Caco-2 (cell line): ENCODE measurements around the gene ERP44. TPM values are rescaled to one million over a fixed set of nuclear protein-coding genes. Genes with fewer than 3 reads are reported as not detected.
"Not testable (repeated sequence)": the region's sequence is repeated elsewhere in the genome, so short reads cannot be mapped to it uniquely, and the experiment has no call there.

ENCODE experiments used
- BruUV-seq: library from RNA; stranded (reverse); fragments of 400-500 nt; replicated peaks from 2 replicates; lab custom pipeline; 2021; lab: Mats Ljungman, UMichigan
- CTCF ChIA-PET: fragments of 300-600 bp; sonication (Branson Sonifier 250); formaldehyde crosslinking; loops from one replicate; lab custom pipeline; 2022; ENCODE audit warnings: antibody characterized with exemption; lab: Charles Lee
- POLR2A ChIA-PET: fragments of 300-600 bp; sonication (Branson Sonifier 250); formaldehyde crosslinking; loops from one replicate; lab custom pipeline; 2022; ENCODE audit warnings: antibody characterized with exemption; lab: Charles Lee
- DNase-seq, 2 experiments: peaks; one replicate each; pipeline versions ENCODE4 v3.0.0 to v3.0.0-alpha.2; 2020 to 2022
- H3K27me3 ChIP-seq: replicated peaks from 2 replicates; pipeline ENCODE4 v1.6.0; 2011; ENCODE audit warnings: low read length; ENCODE audit not compliant: control insufficient read depth, insufficient read depth
- H3K36me3 ChIP-seq: 2 replicates; pipeline ENCODE4 v1.5.1; 2011; ENCODE audit warnings: low read length; ENCODE audit not compliant: control insufficient read depth, insufficient read depth
- H3K4me1 ChIP-seq: fragments of 250-450 bp; sonication (Bioruptor Pico); 2 replicates; pipeline ENCODE4 v1.5.1; 2020; ENCODE audit warnings: mild to moderate bottlenecking
- H3K4me3 ChIP-seq: 2 replicates; pipeline ENCODE4 v1.5.1; 2011; ENCODE audit warnings: low read depth, mild to moderate bottlenecking, control low read depth, low read length
- H3K9me3 ChIP-seq: fragments of 250-450 bp; sonication (Bioruptor Pico); 2 replicates; pipeline ENCODE4 v1.5.1; 2020; ENCODE audit warnings: mild to moderate bottlenecking, moderate library complexity
- H3K27ac Mint-ChIP-seq: one replicate; pipeline ENCODE4 v1.8.0; 2022; ENCODE audit warnings: mixed read lengths; ENCODE audit not compliant: unreplicated experiment
- H3K27me3 Mint-ChIP-seq: one replicate; pipeline ENCODE4 v1.8.0; 2022; ENCODE audit warnings: mixed read lengths; ENCODE audit not compliant: insufficient read depth, unreplicated experiment
- H3K36me3 Mint-ChIP-seq: one replicate; pipeline ENCODE4 v1.8.0; 2022; ENCODE audit warnings: mild to moderate bottlenecking, mixed read lengths; ENCODE audit not compliant: insufficient read depth, unreplicated experiment
- H3K4me1 Mint-ChIP-seq: one replicate; pipeline ENCODE4 v1.8.0; 2022; ENCODE audit warnings: low read depth, mixed read lengths; ENCODE audit not compliant: unreplicated experiment
- H3K4me3 Mint-ChIP-seq: one replicate; pipeline ENCODE4 v1.8.0; 2022; ENCODE audit warnings: mild to moderate bottlenecking, moderate library complexity, mixed read lengths; ENCODE audit not compliant: unreplicated experiment
- H3K9me3 Mint-ChIP-seq: one replicate; pipeline ENCODE4 v1.8.0; 2022; ENCODE audit warnings: mixed read lengths; ENCODE audit not compliant: unreplicated experiment
- CTCF ChIP-seq, 2 experiments: fragments of 200-600 bp in 1 of 2; IDR thresholded peaks; 1 replicate in 1 of 2; 2 replicates in 1 of 2; pipeline versions ENCODE4 v1.5.1 to v1.8.0; 2011 to 2022; ENCODE audit warnings: antibody characterized with exemption in 1 of 2, control low read depth in 1 of 2, inconsistent platforms in 1 of 2, low read depth in 1 of 2, low read length in 1 of 2, mild to moderate bottlenecking in 1 of 2, moderate library complexity in 1 of 2; ENCODE audit not compliant: insufficient read depth in 1 of 2, severe bottlenecking in 1 of 2, unreplicated experiment in 1 of 2
- intact Hi-C: fragments of 100-400 bp; cut with micrococcal nuclease; formaldehyde crosslinking; loops from one replicate; pipeline ENCODE4 v1.10.0; 2022; ENCODE audit not compliant: unreplicated experiment
- total RNA-seq: library from RNA; stranded (reverse); gene quantifications from 2 replicates; pipeline ENCODE4 v1.2.3, GENCODE V29; 2022

ERP44 gene
- total RNA-seq, 1 experiment from 2014 or later = 25.6 TPM

DNA sequence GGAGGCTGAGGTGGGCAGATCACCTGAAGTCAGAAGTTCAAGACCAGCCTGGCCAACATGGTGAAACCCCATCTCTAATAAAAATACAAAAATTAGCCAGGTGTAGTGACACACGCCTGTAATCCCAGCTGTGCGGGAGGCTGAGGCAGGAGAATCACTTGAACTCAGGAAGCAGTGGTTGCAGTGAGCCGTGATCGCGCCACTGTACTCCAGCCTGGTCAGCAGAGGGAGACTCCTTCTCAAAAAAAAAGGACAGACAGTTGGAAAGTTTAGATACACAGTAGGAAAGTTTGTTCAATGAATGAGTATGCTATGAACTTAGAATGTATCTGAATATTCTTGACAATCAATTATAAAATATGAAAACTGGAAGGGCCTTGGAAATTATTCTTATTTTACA, 38.0 kb upstream of the ERP44 start:
- CTCF ChIA-PET = interaction anchor here (0.6 kb wide), 1 partner anchor 86 kb away, joined by 9 read pairs; no protein-coding TSS in a partner anchor
- H3K36me3 Mint-ChIP-seq, H3K4me1 ChIP-seq, BruUV-seq, H3K4me1 Mint-ChIP-seq, H3K9me3 ChIP-seq, H3K27me3 Mint-ChIP-seq, H3K27me3 ChIP-seq, H3K36me3 ChIP-seq, H3K4me3 ChIP-seq, H3K27ac Mint-ChIP-seq, H3K9me3 Mint-ChIP-seq, H3K4me3 Mint-ChIP-seq, POLR2A ChIA-PET: not testable (repeated sequence)
- DNase-seq = peak in 1 of 2 experiments; percentile 6
- peak; percentile 15 to 34 for TF ChIP-seq CTCF (IDR thresholded peaks at IDR 0.05; ENCODE audit: insufficient read depth in 1 of 2, low read depth in 1 of 2, low read length in 1 of 2, severe bottlenecking in 1 of 2, unreplicated experiment in 1 of 2)
- intact Hi-C loops = loop anchor here (5.0 kb wide), 3 partner anchors 81 to 461 kb away; no protein-coding TSS in a partner anchor

GRCh38 chr9:100134731-100135130, 35.9 kb upstream of the ERP44 start:
- intact Hi-C loops = loop anchor here (5.0 kb wide), 3 partner anchors 83 to 463 kb away; no protein-coding TSS in a partner anchor
- CTCF ChIA-PET = no interaction called here
- TF ChIP-seq CTCF (IDR thresholded peaks at IDR 0.05; ENCODE audit: insufficient read depth in 1 of 2, low read depth in 1 of 2, low read length in 1 of 2, severe bottlenecking in 1 of 2, unreplicated experiment in 1 of 2) = no peak
- DNase-seq = no peak
- H3K4me1 ChIP-seq = no peaks in the 10 kb centered on the region
- no peak overlapping the region for H3K4me3 ChIP-seq
- no peak overlapping the region for H3K4me3 Mint-ChIP-seq
- no peaks in the 10 kb centered on the region for H3K9me3 Mint-ChIP-seq
- POLR2A ChIA-PET = no interaction called here
- H3K9me3 ChIP-seq = no peaks in the 10 kb centered on the region
- no peaks in the 10 kb centered on the region for H3K4me1 Mint-ChIP-seq
- H3K27me3 Mint-ChIP-seq = no peaks in the 10 kb centered on the region
- H3K27me3 ChIP-seq = no peaks in the 10 kb centered on the region
- no peaks in the 10 kb centered on the region for H3K36me3 Mint-ChIP-seq
- peaks cover 1% of the 10 kb centered on the region; the same call in 1 of the 2 replicates for H3K36me3 ChIP-seq
- H3K27ac Mint-ChIP-seq = no peak overlapping the region
- no TSS peak for BruUV-seq

- Histone ChIP-seq H3K4me3 (no peak overlapping the region), H3K36me3 (peaks cover 1% of the 10 kb centered on the region; the same call in 1 of the 2 replicates), H3K9me3 (no peaks in the 10 kb centered on the region), H3K27me3 (no peaks in the 10 kb centered on the region), H3K4me1 (no peaks in the 10 kb centered on the region)
- ChIA-PET POLR2A (interaction anchor here (0.6 kb wide), 1 partner anchor 31 kb away, joined by 5 read pairs; no protein-coding TSS in a partner anchor), CTCF (no interaction called here)
- no peaks in the 10 kb centered on the region for H3K36me3 Mint-ChIP-seq
- H3K4me3 Mint-ChIP-seq = no peak overlapping the region
- intact Hi-C loops = no loop called here
- H3K9me3 Mint-ChIP-seq = no peaks in the 10 kb centered on the region
- no peak for TF ChIP-seq CTCF (IDR thresholded peaks at IDR 0.05; ENCODE audit: insufficient read depth in 1 of 2, low read depth in 1 of 2, low read length in 1 of 2, severe bottlenecking in 1 of 2, unreplicated experiment in 1 of 2)
- H3K27ac Mint-ChIP-seq = no peak overlapping the region
- H3K27me3 Mint-ChIP-seq = no peaks in the 10 kb centered on the region
- no TSS peak for BruUV-seq
- H3K4me1 Mint-ChIP-seq = no peaks in the 10 kb centered on the region
- DNase-seq = no peak
These were observed 33.2 kb upstream of the ERP44 start for GRCh38 chr9:100131875-100132430.
